T-helper 1 cell treated with Interleukin-12 subunit alpha and Interleukin-12 subunit beta and Interleukin-4 antibody, amounts not matched to agents 30 ng/mL and 1 ng/mL, for 36 hours (primary cell): ENCODE measurements around the gene C1QTNF12. TPM values are rescaled to one million over a fixed set of nuclear protein-coding genes. Genes with fewer than 3 reads are reported as not detected.

Source experiments
- intact Hi-C: fragments of 100-400 bp; cut with micrococcal nuclease; formaldehyde crosslinking; loops from one replicate; pipeline ENCODE4 v1.15.1; 2024
- total RNA-seq: library from RNA; stranded (reverse); gene quantifications from 2 replicates; pipeline ENCODE4 v1.2.3, GENCODE V29; 2022

Gene C1QTNF12
- total RNA-seq, result 1.5 and 3.5 TPM in 2 replicates

GRCh38 chr1:1246577-1247340 lies at the start of gene C1QTNF12:
Gene C1QTNF12, minus strand, starts transcription at chr1:1246722. Its CDS starts 32 bp downstream, at chr1:1246690.
- intact Hi-C loops, result no loop called here

GRCh38 chr1:1295154-1295923 lies 48.8 kb upstream of the C1QTNF12 start:
- intact Hi-C loops, result no loop called here

- intact Hi-C loops, result loop anchor here (5.0 kb wide), 1 partner anchor 312 kb away; the partner anchor contains the start of gene PERM1
Measured at GRCh38 chr1:1294250-1294890, 47.8 kb upstream of the C1QTNF12 start.

- intact Hi-C loops, result loop anchor here (5.0 kb wide), 1 partner anchor 311 kb away; the partner anchor contains the start of gene PERM1
Measured at GRCh38 chr1:1293263-1294249, 47.0 kb upstream of the C1QTNF12 start.

GRCh38 chr1:1292851-1293250 lies 46.3 kb upstream of the C1QTNF12 start:
- intact Hi-C loops, result loop anchor here (5.0 kb wide), 1 partner anchor 311 kb away; the partner anchor contains the start of gene PERM1

- intact Hi-C loops, result loop anchor here (5.0 kb wide), 1 partner anchor 310 kb away; the partner anchor contains the start of gene PERM1
Measured at GRCh38 chr1:1292442-1292779, 45.9 kb upstream of the C1QTNF12 start.

GRCh38 chr1:1291548-1292441 lies 45.3 kb upstream of the C1QTNF12 start:
- intact Hi-C loops, result loop anchor here (2.0 to 5.0 kb wide), 2 partner anchors 259 to 309 kb away; partner anchors contain the start of gene PERM1

GRCh38 chr1:1291023-1291528 lies 44.6 kb upstream of the C1QTNF12 start:
- intact Hi-C loops, result loop anchor here (2.0 to 5.0 kb wide), 2 partner anchors 258 to 309 kb away; partner anchors contain the start of gene PERM1

- intact Hi-C loops, result loop anchor here (1.0 to 5.0 kb wide), 3 partner anchors 168 to 308 kb away; partner anchors contain the start of gene PERM1
Measured at GRCh38 chr1:1290238-1290731, 43.8 kb upstream of the C1QTNF12 start.

GRCh38 chr1:1287288-1288110 lies 41.0 kb upstream of the C1QTNF12 start:
- intact Hi-C loops, result no loop called here

GRCh38 chr1:1286313-1287261 lies 40.1 kb upstream of the C1QTNF12 start:
- intact Hi-C loops, result no loop called here

GRCh38 chr1:1285611-1286311 lies 39.2 kb upstream of the C1QTNF12 start:
- intact Hi-C loops, result no loop called here

GRCh38 chr1:1285102-1285571 lies 38.6 kb upstream of the C1QTNF12 start:
- intact Hi-C loops, result no loop called here

- intact Hi-C loops, result no loop called here
Measured at GRCh38 chr1:1284221-1285101, 37.9 kb upstream of the C1QTNF12 start.

- intact Hi-C loops, result no loop called here
Measured at GRCh38 chr1:1283821-1284220, 37.3 kb upstream of the C1QTNF12 start.
